HG02852 (cell line): Measurements from ENCODE around the gene MCM7.

ENCODE experiments used
- ATAC-seq: cut with Tn5 transposase; IDR thresholded peaks from one replicate; pipeline ENCODE4 v1.9.1; 2021; ENCODE audit warnings: mild to moderate bottlenecking, moderate library complexity; ENCODE audit not compliant: unreplicated experiment

MCM7 gene

GRCh38 chr7:100098913-100099312 is 2.3 kb downstream of the MCM7 start:
- no peak for ATAC-seq

- no peak for ATAC-seq
These were observed 5.5 kb downstream of the MCM7 start for GRCh38 chr7:100095704-100096103.

- ATAC-seq: no peak
These were observed 5.9 kb downstream of the MCM7 start for GRCh38 chr7:100095289-100095688.

GRCh38 chr7:100093925-100094486 is 7.2 kb downstream of the MCM7 start:
- no peak for ATAC-seq

GRCh38 chr7:100093498-100093897 is 7.7 kb downstream of the MCM7 start:
- ATAC-seq: no peak

GRCh38 chr7:100093054-100093453 is 8.1 kb downstream of the MCM7 start:
- ATAC-seq: no peak

GRCh38 chr7:100091411-100092181 is 9.6 kb downstream of the MCM7 start:
- no peak for ATAC-seq

- no peak for ATAC-seq
These were observed 10.4 kb downstream of the MCM7 start for GRCh38 chr7:100090527-100091410.

GRCh38 chr7:100089458-100090196 is 11.6 kb downstream of the MCM7 start:
- no peak for ATAC-seq

GRCh38 chr7:100088621-100089457 is 12.4 kb downstream of the MCM7 start, which contains the start of gene COPS6:
TSS of gene COPS6 (plus strand) at chr7:100088969. CDS start at chr7:100088991, 22 bp downstream.
- ATAC-seq: peak; percentile 63

GRCh38 chr7:100088095-100088620 is 13.0 kb downstream of the MCM7 start:
- ATAC-seq: peak; percentile 18

- ATAC-seq: no peak
These were observed 14.0 kb downstream of the MCM7 start for GRCh38 chr7:100087055-100087750.

GRCh38 chr7:100085515-100085914 is 15.7 kb downstream of the MCM7 start:
- no peak for ATAC-seq

GRCh38 chr7:100082978-100083377 is 18.2 kb downstream of the MCM7 start:
- no peak for ATAC-seq

- peak; percentile 75 for ATAC-seq
These were observed 19.6 kb downstream of the MCM7 start, which contains the start of gene ZNF3 for GRCh38 chr7:100081535-100082102. TSS of gene ZNF3 (minus strand) at chr7:100081723. CDS start at chr7:100077357, 4,366 bp downstream.

GRCh38 chr7:100080907-100081534 is 20.2 kb downstream of the MCM7 start:
- peak; percentile 19 for ATAC-seq

GRCh38 chr7:100079024-100079560 is 22.1 kb downstream of the MCM7 start:
- ATAC-seq: no peak

GRCh38 chr7:100077205-100077604 is 24.0 kb downstream of the MCM7 start:
- no peak for ATAC-seq
